Thyroid gland (tissue), 4 donors: Measurements from ENCODE around the gene TTC38. TPM values are rescaled to one million over a fixed set of nuclear protein-coding genes. Genes with fewer than 3 reads are reported as not detected.

ENCODE experiments used
- DNase-seq, 2 donors: peaks; one replicate each; pipeline ENCODE4 v3.0.0-alpha.2; 2019
- H3K27ac ChIP-seq, 3 donors: fragments of 200-600 bp; sonication (generic); 1 replicate in 2 of 3; 2 replicates in 1 of 3; pipeline ENCODE4 v1.5.1; 2016 to 2019; ENCODE audit warnings: mild to moderate bottlenecking in 1 of 3, moderate library complexity in 1 of 3
- H3K27me3 ChIP-seq: fragments of 200-600 bp; sonication (generic); one replicate; pipeline ENCODE4 v1.5.1; 2019
- H3K36me3 ChIP-seq, 2 donors: fragments of 200-600 bp; sonication (generic); one replicate each; pipeline ENCODE4 v1.5.1; 2016 to 2019
- H3K4me1 ChIP-seq, 2 donors: fragments of 200-600 bp; sonication (generic); one replicate each; pipeline ENCODE4 v1.5.1; 2017 to 2019
- H3K4me3 ChIP-seq, 3 donors: fragments of 200-600 bp; sonication (generic); replicated peaks in 1 of 3; 1 replicate in 2 of 3; 2 replicates in 1 of 3; pipeline ENCODE4 v1.5.1; 2016; ENCODE audit warnings: mild to moderate bottlenecking in 1 of 3
- H3K9me3 ChIP-seq: fragments of 200-600 bp; sonication (generic); one replicate; pipeline ENCODE4 v1.5.1; 2017
- CTCF ChIP-seq, 6 experiments: fragments of 200-600 bp in 3 of 6; fragments of 450-650 bp in 3 of 6; sonication (generic) in 3 of 6; IDR thresholded peaks; one replicate each; pipeline ENCODE4 v1.5.1; 2016 to 2019; ENCODE audit warnings: antibody characterized with exemption in 6 of 6, mild to moderate bottlenecking in 2 of 6, inconsistent platforms in 1 of 6, moderate library complexity in 1 of 6
- POLR2A ChIP-seq, 2 donors: fragments of 450-650 bp; IDR thresholded peaks; one replicate each; pipeline ENCODE4 v1.6.1; 2017; ENCODE audit warnings: antibody characterized with exemption in 2 of 2, mild to moderate bottlenecking in 2 of 2, moderate library complexity in 1 of 2
- WGBS, 2 donors: methylation state at CpG; one replicate each; pipeline ENCODE4 v1.1.5; 2017; 5-methylcytosine and 5-hydroxymethylcytosine counted together
- intact Hi-C: fragments of 100-400 bp; cut with DNase I; formaldehyde crosslinking; loops from one replicate; pipeline ENCODE4 v1.15.1; 2023
- total RNA-seq, 4 donors: library from RNA; depleted of rRNA; stranded (reverse); fragments of >200 nt; gene quantifications; one replicate each; pipeline ENCODE4 v1.2.3, GENCODE V29; 2016

Gene TTC38
- total RNA-seq, 4 donors from 2014 or later, result 30.2 to 81.9 (median 51.1) TPM

GRCh38 chr22:46275455-46276122 lies 7.8 kb downstream of the TTC38 start:
- H3K27ac ChIP-seq, result no peak overlapping the region
- H3K4me1 ChIP-seq, result no peaks in the 10 kb centered on the region
- intact Hi-C loops, result no loop called here
- H3K36me3 ChIP-seq, result peaks cover 32 to 56% of the 10 kb centered on the region in 2 donors
- no peak overlapping the region for H3K4me3 ChIP-seq
- no peaks in the 10 kb centered on the region for H3K27me3 ChIP-seq
- H3K9me3 ChIP-seq, result no peaks in the 10 kb centered on the region
- 72 to 93% methylated on average over 3 of the region's 3 CpGs for WGBS, 2 donors
- TF ChIP-seq POLR2A (IDR thresholded peaks at IDR 0.05) (no peak), CTCF (IDR thresholded peaks at IDR 0.05) (no peak)
- no peak for DNase-seq

GRCh38 chr22:46276563-46276962 lies 8.8 kb downstream of the TTC38 start:
- intact Hi-C loops, result no loop called here
- 96 to 97% methylated on average over 7 of the region's 7 CpGs for WGBS, 2 donors
- Histone ChIP-seq H3K9me3 (no peaks in the 10 kb centered on the region), H3K4me1 (no peaks in the 10 kb centered on the region), H3K36me3 (peaks cover 32 to 58% of the 10 kb centered on the region in 2 donors), H3K27me3 (no peaks in the 10 kb centered on the region), H3K4me3 (no peak overlapping the region), H3K27ac (no peak overlapping the region)
- TF ChIP-seq CTCF (IDR thresholded peaks at IDR 0.05), result no peak
- TF ChIP-seq POLR2A (IDR thresholded peaks at IDR 0.05), result no peak
- no peak for DNase-seq

GRCh38 chr22:46278656-46279645 lies 11.1 kb downstream of the TTC38 start:
- Histone ChIP-seq H3K27ac (no peak overlapping the region), H3K4me1 (no peaks in the 10 kb centered on the region), H3K27me3 (no peaks in the 10 kb centered on the region), H3K9me3 (no peaks in the 10 kb centered on the region), H3K4me3 (no peak overlapping the region), H3K36me3 (peaks cover 25 to 53% of the 10 kb centered on the region in 2 donors)
- TF ChIP-seq CTCF (IDR thresholded peaks at IDR 0.05) (no peak), POLR2A (IDR thresholded peaks at IDR 0.05) (no peak)
- intact Hi-C loops, result no loop called here
- DNase-seq, result no peak
- WGBS, 2 donors, result 88 to 95% methylated on average over 14 to 18 of the region's 22 CpGs

GRCh38 chr22:46280063-46280817 lies 12.4 kb downstream of the TTC38 start:
- TF ChIP-seq POLR2A (IDR thresholded peaks at IDR 0.05) (no peak), CTCF (IDR thresholded peaks at IDR 0.05) (no peak)
- peaks cover 26 to 55% of the 10 kb centered on the region in 2 donors for H3K36me3 ChIP-seq
- H3K27ac ChIP-seq, result no peak overlapping the region
- no peak for DNase-seq
- WGBS, 2 donors, result 95 to 97% methylated on average over 5 to 10 of the region's 12 CpGs
- H3K27me3 ChIP-seq, result no peaks in the 10 kb centered on the region
- no peaks in the 10 kb centered on the region for H3K4me1 ChIP-seq
- intact Hi-C loops, result no loop called here
- no peaks in the 10 kb centered on the region for H3K9me3 ChIP-seq
- H3K4me3 ChIP-seq, result no peak overlapping the region
